GM18499 (cell line): ENCODE results near the gene ANKDD1B.

Experiments used
- ATAC-seq: cut with Tn5 transposase; IDR thresholded peaks from one replicate; pipeline ENCODE4 v1.9.1; 2021; ENCODE audit warnings: moderate number of reproducible peaks; ENCODE audit not compliant: insufficient read depth, unreplicated experiment

Gene ANKDD1B

DNA sequence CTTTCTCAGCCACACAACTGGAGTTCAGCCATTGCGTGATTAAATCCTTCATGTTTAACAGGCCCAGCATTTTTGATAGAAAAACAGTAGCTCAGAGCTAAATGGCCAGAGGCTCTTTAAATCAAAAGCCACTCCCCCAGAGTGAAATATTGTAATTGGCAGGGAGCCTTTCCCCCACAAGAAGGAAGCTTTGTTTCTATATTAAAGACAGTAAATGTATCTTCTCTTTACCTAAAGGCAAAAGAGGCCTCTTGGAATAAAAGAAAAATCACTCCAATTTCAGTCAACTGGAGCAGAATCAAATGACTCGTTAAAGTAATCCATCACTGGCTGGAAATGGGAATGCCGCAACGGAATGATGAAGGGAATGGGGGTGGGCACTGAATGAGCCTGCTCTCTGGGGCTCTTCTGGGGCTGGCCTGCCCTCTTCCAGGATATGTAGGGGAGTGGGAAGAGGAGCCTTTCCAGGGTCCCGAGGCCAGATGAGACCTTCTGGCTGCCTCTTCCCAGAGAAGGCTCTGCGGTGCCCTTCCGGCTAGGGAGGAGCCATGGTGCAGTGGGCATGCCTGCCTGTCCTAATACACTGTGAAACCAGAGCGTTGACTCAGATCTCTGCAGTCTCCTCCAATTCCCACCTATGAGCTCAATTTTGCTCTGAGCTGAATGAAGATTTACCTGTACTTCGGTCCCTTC, 45.2 kb downstream of the ANKDD1B start:
- no peak for ATAC-seq

- no peak for ATAC-seq
These were observed 48.7 kb downstream of the ANKDD1B start for GRCh38 chr5:75659791-75660450.

- no peak for ATAC-seq
These were observed 49.6 kb downstream of the ANKDD1B start for GRCh38 chr5:75660678-75661465.

DNA sequence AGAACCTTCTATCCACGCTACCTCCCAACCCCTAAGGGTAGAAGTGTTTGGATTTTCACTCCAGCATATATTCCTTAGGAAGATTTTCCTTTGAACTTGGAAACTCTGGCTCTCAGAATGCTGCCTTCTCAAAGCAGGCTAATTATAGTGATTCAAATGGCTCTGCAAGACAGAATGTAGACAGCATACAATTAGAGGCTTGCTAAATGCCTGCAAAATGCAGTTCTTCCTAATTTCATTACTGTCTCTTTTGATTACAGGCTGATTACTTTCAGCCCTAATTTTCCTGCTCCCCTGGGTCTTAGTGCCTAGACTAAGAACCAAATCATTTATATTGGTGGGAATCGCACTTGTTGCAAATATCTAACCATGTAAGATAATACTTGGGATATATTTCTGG, 50.8 kb downstream of the ANKDD1B start:
- no peak for ATAC-seq

- ATAC-seq, result no peak
These were observed 52.5 kb downstream of the ANKDD1B start for GRCh38 chr5:75663579-75664284.

- ATAC-seq, result no peak
These were observed 53.7 kb downstream of the ANKDD1B start for GRCh38 chr5:75664979-75665378.

DNA sequence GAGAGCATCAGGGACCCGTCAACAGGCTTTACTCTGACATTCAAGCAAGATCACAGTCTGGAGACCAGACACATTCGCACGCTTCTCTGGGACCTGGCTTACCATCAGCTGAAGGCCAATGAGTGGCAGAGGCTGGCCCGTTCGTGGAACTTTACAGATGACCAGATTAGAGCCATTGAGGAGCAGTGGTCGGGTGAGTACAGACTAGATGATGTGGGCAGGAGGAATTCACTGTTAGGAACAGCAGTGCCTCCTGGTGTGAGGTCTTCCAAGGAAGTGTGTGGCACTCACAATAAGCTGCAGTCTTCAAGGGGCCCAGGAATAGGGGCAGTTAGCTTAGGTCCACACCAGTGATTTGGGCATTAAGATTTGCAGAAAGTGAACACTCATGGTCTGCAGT, 55.5 kb downstream of the ANKDD1B start:
- no peak for ATAC-seq

DNA sequence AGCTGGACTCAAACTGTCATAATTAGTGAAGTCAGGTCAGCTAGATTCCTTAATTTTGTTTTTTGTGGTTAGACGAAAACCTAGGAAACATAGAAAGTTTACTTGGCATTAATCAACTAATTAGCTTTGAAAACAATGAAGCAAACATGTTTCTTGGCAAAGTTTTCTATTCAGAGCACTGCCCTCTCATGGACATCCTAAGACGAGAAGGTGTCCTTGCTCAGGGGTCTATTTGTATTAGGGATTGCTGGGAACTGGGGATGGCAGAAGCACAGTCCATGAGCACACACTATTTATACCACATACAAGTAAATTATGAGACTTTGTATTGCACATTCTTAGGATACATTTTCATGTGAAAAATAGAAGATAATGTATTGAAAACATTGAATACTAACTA, 56.3 kb downstream of the ANKDD1B start:
- ATAC-seq, result no peak

DNA sequence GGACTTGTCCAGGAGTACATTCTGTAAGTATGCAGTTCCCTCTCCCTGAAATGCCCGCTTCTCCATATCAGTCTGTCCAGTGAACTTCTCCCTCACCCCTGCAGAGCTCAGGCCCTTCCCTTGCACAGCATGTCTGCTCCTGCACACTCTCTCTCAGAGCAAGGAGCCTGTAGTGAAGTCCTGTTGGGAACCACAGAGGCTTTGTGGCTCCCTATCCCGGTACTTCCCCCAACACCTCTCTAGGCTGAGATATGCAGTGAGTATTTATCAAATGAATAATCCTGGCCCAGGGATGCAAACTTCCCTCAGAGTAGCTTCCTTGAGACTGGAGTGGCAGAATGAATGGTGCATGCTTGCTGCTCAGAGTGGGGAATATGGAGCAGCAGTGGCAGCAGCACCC, 57.2 kb downstream of the ANKDD1B start:
- ATAC-seq, result no peak

GRCh38 chr5:75668977-75669689, 57.9 kb downstream of the ANKDD1B start:
- ATAC-seq, result peak; percentile 67

GRCh38 chr5:75670577-75670976, 59.3 kb downstream of the ANKDD1B start:
- no peak for ATAC-seq

DNA sequence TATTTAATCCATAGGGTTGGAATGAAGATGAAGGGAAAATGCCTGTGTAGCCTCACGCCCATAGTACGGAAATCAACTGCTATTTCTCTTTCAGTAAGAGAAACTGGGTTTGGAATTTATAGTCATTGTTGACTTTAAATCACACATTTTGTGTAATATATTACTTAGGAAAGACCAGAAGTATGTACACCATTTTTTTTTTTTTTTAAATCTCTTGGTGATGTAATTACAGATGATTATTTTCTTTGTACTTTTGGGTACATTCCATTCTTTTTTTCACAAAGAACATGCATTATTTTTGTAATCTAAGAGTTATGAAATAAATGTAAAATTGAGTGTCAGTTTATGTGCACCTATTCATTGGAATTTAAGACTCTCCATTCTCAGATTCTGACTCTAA, 60.3 kb downstream of the ANKDD1B start:
- no peak for ATAC-seq

GRCh38 chr5:75672616-75673015, 61.4 kb downstream of the ANKDD1B start:
- no peak for ATAC-seq

DNA sequence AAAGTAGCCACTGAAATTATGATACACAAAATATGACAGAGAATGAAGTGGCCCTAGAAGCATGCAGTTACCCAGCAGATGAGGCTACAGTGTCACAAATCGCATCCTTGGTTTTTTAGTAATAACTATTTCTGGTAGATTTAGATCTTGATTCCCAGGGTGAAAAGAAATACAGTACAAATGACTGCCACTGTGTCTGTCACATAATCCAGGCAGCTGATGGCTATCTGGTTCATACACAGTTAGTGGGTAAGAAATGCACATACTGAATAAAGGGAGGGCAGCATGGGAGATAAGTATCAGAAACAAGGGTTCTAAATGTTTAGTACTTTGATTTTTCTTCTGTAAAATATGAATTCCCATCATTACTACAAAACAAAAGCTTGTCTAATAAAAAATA, 64.5 kb downstream of the ANKDD1B start:
- no peak for ATAC-seq

DNA sequence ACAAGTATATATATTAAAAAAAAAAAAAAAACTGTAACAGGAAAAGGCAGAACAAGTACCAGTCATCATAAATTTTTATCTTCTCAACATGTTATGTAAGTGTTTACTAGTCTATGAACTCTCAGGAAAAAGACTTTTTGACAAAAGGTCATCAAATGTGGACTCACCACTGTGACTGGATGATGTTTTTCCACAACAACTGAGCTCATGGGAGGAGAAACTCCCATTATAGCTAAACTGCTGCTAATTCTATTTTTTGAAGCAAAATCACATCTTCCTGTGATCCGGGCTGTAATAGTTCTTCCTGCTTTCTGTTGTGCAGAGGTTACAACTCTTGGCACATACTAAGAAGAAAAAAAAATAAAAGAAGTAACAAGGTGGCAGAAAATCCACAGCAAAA, 66.4 kb downstream of the ANKDD1B start:
- no peak for ATAC-seq

- ATAC-seq, result no peak
These were observed 66.9 kb downstream of the ANKDD1B start for GRCh38 chr5:75678155-75678554.

DNA sequence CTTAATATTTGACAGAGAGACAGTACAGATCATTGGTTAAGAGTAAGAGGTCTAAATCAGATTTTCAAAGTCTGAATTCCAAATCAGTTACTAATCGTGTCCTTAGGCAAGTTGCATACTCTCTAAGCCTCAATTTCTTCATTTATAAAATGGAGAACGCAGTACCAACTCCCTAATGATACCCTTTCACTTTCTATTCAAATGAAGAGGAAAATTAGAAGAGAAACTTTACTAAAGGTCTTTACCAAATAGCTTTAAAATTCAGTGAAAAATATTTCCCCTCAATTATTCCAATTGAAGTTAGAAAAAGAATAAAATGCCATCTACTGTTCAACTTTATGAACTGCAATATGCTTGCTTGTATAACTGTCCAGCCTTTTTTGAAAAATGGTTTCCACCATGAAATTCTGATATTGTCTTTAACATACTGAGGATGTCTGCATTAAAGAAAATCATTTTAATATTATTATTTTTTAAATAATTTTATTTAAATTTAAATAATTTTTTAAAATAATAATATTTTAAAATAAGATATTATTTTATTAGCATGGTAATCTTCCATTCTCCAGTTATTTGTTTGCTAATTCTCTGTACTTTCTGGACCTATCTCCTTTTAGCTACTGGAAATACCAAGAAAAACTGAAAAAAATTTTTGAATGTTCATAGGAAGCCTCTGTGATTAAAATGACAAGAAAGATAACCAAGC, 70.0 kb downstream of the ANKDD1B start:
- ATAC-seq, result no peak

GRCh38 chr5:75685141-75685540, 73.9 kb downstream of the ANKDD1B start:
- no peak for ATAC-seq

DNA sequence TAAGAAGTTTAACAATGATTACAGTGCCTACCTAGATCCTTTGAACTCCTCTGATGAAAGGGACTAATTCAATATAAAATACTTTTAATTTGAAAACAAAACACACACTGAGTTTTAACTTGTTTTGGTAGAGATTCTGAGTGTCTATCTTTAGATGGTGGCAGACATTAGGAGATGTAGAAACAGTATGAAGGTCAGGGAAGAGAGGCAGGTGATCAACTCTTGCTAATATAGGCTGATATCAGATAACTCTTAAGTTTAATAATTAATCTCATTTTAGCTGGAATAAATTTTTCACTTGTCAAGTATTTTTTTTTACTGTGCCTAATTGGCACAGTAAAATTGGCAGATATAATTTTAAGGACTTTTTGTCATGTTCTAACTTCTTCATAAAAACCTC, 75.2 kb downstream of the ANKDD1B start:
- ATAC-seq, result no peak

- no peak for ATAC-seq
These were observed 79.4 kb downstream of the ANKDD1B start for GRCh38 chr5:75690669-75691068.
